ENCODE data around the gene NR2F1. TPM values are rescaled to one million over a fixed set of nuclear protein-coding genes. Genes with fewer than 3 reads are reported as not detected.

NR2F1 gene
- total RNA-seq, 1 experiment from 2014 or later: 51.2 TPM

DNA sequence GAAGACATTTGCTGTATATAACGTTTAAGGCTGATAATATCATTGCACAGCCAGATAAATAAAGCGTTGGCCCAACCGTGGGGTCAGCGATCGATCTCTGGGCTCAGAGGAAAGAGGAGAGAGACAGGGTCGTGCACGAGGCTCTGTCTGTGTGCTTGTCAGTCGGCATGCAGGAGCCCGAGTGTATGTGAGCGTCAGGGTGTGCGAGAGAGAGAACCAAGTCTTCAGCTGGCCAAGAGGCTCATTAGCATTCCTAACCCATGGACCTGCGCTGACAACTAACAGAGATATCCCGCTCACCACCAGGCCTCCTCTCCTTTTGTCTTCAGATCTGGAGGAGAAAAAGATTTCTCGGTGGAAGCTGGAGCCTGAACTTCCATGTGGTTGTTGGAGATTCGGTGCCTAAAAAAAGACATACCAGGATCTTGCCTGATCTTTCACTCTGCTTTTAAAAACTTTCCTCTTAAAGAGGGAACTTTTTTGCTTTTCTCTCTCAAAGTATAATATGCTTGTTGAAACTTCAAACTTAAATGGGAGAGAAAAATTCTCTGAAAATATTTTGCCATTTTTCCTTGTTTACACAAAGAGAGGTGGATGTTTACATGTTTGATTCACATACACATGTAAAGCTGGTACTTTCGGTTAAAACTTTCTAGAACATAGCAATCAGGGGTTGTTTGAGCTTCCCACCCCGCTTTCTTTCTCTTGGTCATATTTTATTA lies 16.5 kb downstream of the NR2F1 start:
- no TSS peak for BruUV-seq (replicated peaks)
- RAD21 ChIA-PET (ENCODE audit: low non-redundant PET in 1 of 2, low total read pairs in 2 of 2, uncharacterized antibody in 2 of 2, unreplicated experiment in 2 of 2): no interaction called here
- POLR2A ChIA-PET: no interaction called here
- H3K4me3 ChIP-seq (replicated peaks in 1 of 2; ENCODE audit: low read depth in 1 of 2, low read length in 2 of 2): no peak overlapping the region
- H3K9me3 ChIP-seq (ENCODE audit: control insufficient read depth in 1 of 2, insufficient read depth in 1 of 2, low read depth in 1 of 2, low read length in 2 of 2): no peaks in the 10 kb centered on the region
- ATAC-seq (no peak), DNase-seq (ENCODE audit: low read depth, low spot score) (no peak)
- H3K9me2 ChIP-seq (ENCODE audit: insufficient read depth): no peaks in the 10 kb centered on the region
- intact Hi-C loops (cut with micrococcal nuclease): loop anchor here (5.0 to 10.0 kb wide), 3 partner anchors 295 to 1255 kb away; no protein-coding TSS in a partner anchor
- no peak for TF ChIP-seq POLR2A (IDR thresholded peaks at IDR 0.05; ENCODE audit: borderline replicate concordance, extremely low read depth, insufficient read depth, insufficient read length)
- no peak for TF ChIP-seq POLR2AphosphoS5 (IDR thresholded peaks at IDR 0.05; ENCODE audit: low read depth, low read length)
- no peak for TF ChIP-seq EZH2phosphoT487 (IDR thresholded peaks at IDR 0.05; ENCODE audit: borderline replicate concordance)
- no peak for TF ChIP-seq CBX3 (IDR thresholded peaks at IDR 0.05; ENCODE audit: low read depth)
- TF ChIP-seq ZFX (IDR thresholded peaks at IDR 0.05): no peak
- no peak for TF ChIP-seq JUND (IDR thresholded peaks at IDR 0.05)
- TF ChIP-seq ELF1 (IDR thresholded peaks at IDR 0.05; ENCODE audit: borderline replicate concordance, low read depth): no peak
- TF ChIP-seq ZNF274 (IDR thresholded peaks at IDR 0.05; ENCODE audit: low read depth, low read length): no peak
- TF ChIP-seq FOSL1 (IDR thresholded peaks at IDR 0.05; ENCODE audit: low read depth): no peak
- no peak for TF ChIP-seq CEBPB (IDR thresholded peaks at IDR 0.05; ENCODE audit: low read depth)
- TF ChIP-seq EGR1 (IDR thresholded peaks at IDR 0.05; ENCODE audit: low read depth): no peak
- TF ChIP-seq, protein P1, sequence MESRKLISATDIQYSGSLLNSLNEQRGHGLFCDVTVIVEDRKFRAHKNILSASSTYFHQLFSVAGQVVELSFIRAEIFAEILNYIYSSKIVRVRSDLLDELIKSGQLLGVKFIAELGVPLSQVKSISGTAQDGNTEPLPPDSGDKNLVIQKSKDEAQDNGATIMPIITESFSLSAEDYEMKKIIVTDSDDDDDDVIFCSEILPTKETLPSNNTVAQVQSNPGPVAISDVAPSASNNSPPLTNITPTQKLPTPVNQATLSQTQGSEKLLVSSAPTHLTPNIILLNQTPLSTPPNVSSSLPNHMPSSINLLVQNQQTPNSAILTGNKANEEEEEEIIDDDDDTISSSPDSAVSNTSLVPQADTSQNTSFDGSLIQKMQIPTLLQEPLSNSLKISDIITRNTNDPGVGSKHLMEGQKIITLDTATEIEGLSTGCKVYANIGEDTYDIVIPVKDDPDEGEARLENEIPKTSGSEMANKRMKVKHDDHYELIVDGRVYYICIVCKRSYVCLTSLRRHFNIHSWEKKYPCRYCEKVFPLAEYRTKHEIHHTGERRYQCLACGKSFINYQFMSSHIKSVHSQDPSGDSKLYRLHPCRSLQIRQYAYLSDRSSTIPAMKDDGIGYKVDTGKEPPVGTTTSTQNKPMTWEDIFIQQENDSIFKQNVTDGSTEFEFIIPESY (IDR thresholded peaks at IDR 0.05; ENCODE audit: extremely low read depth, insufficient replicate concordance, low read length): no peak
- no peaks in the 10 kb centered on the region for H3K27me3 ChIP-seq (ENCODE audit: insufficient read depth, low read length)
- H3K4me1 ChIP-seq (ENCODE audit: control insufficient read depth in 1 of 2, insufficient read depth in 2 of 2, low read length in 2 of 2): peaks cover 15 to 17% of the 10 kb centered on the region in 2 experiments
- peaks cover 0 to under 1% of the 10 kb centered on the region in 2 experiments; a peak in 1 of 4 replicates for H3K36me3 ChIP-seq (ENCODE audit: control insufficient read depth in 1 of 2, insufficient read depth in 2 of 2, low read length in 2 of 2)
- no peaks in the 10 kb centered on the region for H4K20me1 ChIP-seq (ENCODE audit: insufficient read depth)
- H3K27ac ChIP-seq (ENCODE audit: low read depth, low read length): no peak overlapping the region
- CTCF ChIA-PET: no interaction called here
- H3K9ac ChIP-seq (ENCODE audit: low read length): no peak overlapping the region
- H2AFZ ChIP-seq (ENCODE audit: low read depth, low read length, poor library complexity, severe bottlenecking): no peak overlapping the region
- H3K4me2 ChIP-seq (ENCODE audit: low read length): no peak overlapping the region
- no peaks in the 10 kb centered on the region for H3K79me2 ChIP-seq (ENCODE audit: insufficient read depth, low read length)

Data from HCT116 (cell line).